Measurements from ENCODE around the gene GUCY2F. TPM values are rescaled to one million over a fixed set of nuclear protein-coding genes. Genes with fewer than 3 reads are reported as not detected.

The GUCY2F gene
- total RNA-seq, 1 experiment from 2014 or later, result not detected

GRCh38 chrX:109360301-109360700, 121.6 kb downstream of the GUCY2F start:
- RAD21 ChIA-PET (ENCODE audit: low non-redundant PET in 1 of 2, low total read pairs in 2 of 2, uncharacterized antibody in 2 of 2, unreplicated experiment in 2 of 2), result no interaction called here
- ATAC-seq (no peak), DNase-seq (ENCODE audit: low read depth, low spot score) (no peak)
- H3K36me3 ChIP-seq (ENCODE audit: control insufficient read depth in 1 of 2, insufficient read depth in 2 of 2, low read length in 2 of 2), result no peaks in the 10 kb centered on the region
- no peaks in the 10 kb centered on the region; a peak in 1 of 4 replicates for H3K4me1 ChIP-seq (ENCODE audit: control insufficient read depth in 1 of 2, insufficient read depth in 2 of 2, low read length in 2 of 2)
- H3K27me3 ChIP-seq (ENCODE audit: insufficient read depth, low read length), result no peaks in the 10 kb centered on the region
- H3K79me2 ChIP-seq (ENCODE audit: insufficient read depth, low read length), result no peaks in the 10 kb centered on the region
- CTCF ChIA-PET, result no interaction called here
- intact Hi-C loops (cut with micrococcal nuclease), result no loop called here
- no peak overlapping the region for H3K9ac ChIP-seq (ENCODE audit: low read length)
- H3K27ac ChIP-seq (ENCODE audit: low read depth, low read length), result no peak overlapping the region
- TF ChIP-seq ZNF274 (IDR thresholded peaks at IDR 0.05; ENCODE audit: low read depth, low read length) (no peak), MAX (IDR thresholded peaks at IDR 0.05) (no peak), ATF3 (IDR thresholded peaks at IDR 0.05) (no peak), ELF1 (IDR thresholded peaks at IDR 0.05; ENCODE audit: borderline replicate concordance, low read depth) (no peak), TCF7L2 (IDR thresholded peaks at IDR 0.05; ENCODE audit: borderline replicate concordance, extremely low read depth, insufficient read depth, insufficient read length) (no peak), FOSL1 (IDR thresholded peaks at IDR 0.05; ENCODE audit: low read depth) (no peak)
- no TSS peak for BruUV-seq (replicated peaks)
- H2AFZ ChIP-seq (ENCODE audit: low read depth, low read length, poor library complexity, severe bottlenecking), result no peak overlapping the region
- no peaks in the 10 kb centered on the region for H3K9me2 ChIP-seq (ENCODE audit: insufficient read depth)
- no peak overlapping the region for H3K4me2 ChIP-seq (ENCODE audit: low read length)
- no peak overlapping the region for H3K4me3 ChIP-seq (replicated peaks in 1 of 2; ENCODE audit: low read depth in 1 of 2, low read length in 2 of 2)
- no peaks in the 10 kb centered on the region for H3K9me3 ChIP-seq (ENCODE audit: control insufficient read depth in 1 of 2, insufficient read depth in 1 of 2, low read depth in 1 of 2, low read length in 2 of 2)
- no peaks in the 10 kb centered on the region for H4K20me1 ChIP-seq (ENCODE audit: insufficient read depth)
- POLR2A ChIA-PET, result no interaction called here

- Histone ChIP-seq H3K4me3 (replicated peaks in 1 of 2; ENCODE audit: low read depth in 1 of 2, low read length in 2 of 2) (no peak overlapping the region), H3K27me3 (ENCODE audit: insufficient read depth, low read length) (no peaks in the 10 kb centered on the region), H3K4me2 (ENCODE audit: low read length) (no peak overlapping the region), H2AFZ (ENCODE audit: low read depth, low read length, poor library complexity, severe bottlenecking) (no peak overlapping the region), H3K36me3 (ENCODE audit: control insufficient read depth in 1 of 2, insufficient read depth in 2 of 2, low read length in 2 of 2) (no peaks in the 10 kb centered on the region), H3K79me2 (ENCODE audit: insufficient read depth, low read length) (no peaks in the 10 kb centered on the region), H3K9ac (ENCODE audit: low read length) (no peak overlapping the region), H3K9me2 (ENCODE audit: insufficient read depth) (no peaks in the 10 kb centered on the region), H3K9me3 (ENCODE audit: control insufficient read depth in 1 of 2, insufficient read depth in 1 of 2, low read depth in 1 of 2, low read length in 2 of 2) (no peaks in the 10 kb centered on the region), H4K20me1 (ENCODE audit: insufficient read depth) (no peaks in the 10 kb centered on the region), H3K4me1 (ENCODE audit: control insufficient read depth in 1 of 2, insufficient read depth in 2 of 2, low read length in 2 of 2) (no peaks in the 10 kb centered on the region; a peak in 1 of 4 replicates), H3K27ac (ENCODE audit: low read depth, low read length) (no peak overlapping the region)
- TF ChIP-seq FOSL1 (IDR thresholded peaks at IDR 0.05; ENCODE audit: low read depth), result no peak
- TF ChIP-seq EZH2phosphoT487 (IDR thresholded peaks at IDR 0.05; ENCODE audit: borderline replicate concordance), result no peak
- no peak for TF ChIP-seq ATF3 (IDR thresholded peaks at IDR 0.05)
- TF ChIP-seq YY1 (IDR thresholded peaks at IDR 0.05; ENCODE audit: extremely low read depth, insufficient replicate concordance, low read depth, low read length), result no peak
- no peak for TF ChIP-seq RAD21 (IDR thresholded peaks at IDR 0.05; ENCODE audit: low read depth)
- TF ChIP-seq POLR2AphosphoS5 (IDR thresholded peaks at IDR 0.05; ENCODE audit: low read depth, low read length), result no peak
- TF ChIP-seq EZH2 (IDR thresholded peaks at IDR 0.05), result no peak
- TF ChIP-seq ZNF274 (IDR thresholded peaks at IDR 0.05; ENCODE audit: low read depth, low read length), result no peak
- intact Hi-C loops (cut with micrococcal nuclease), result no loop called here
- CTCF ChIA-PET, result no interaction called here
- DNase-seq (ENCODE audit: low read depth, low spot score) (no peak), ATAC-seq (no peak)
- POLR2A ChIA-PET, result no interaction called here
- no TSS peak for BruUV-seq (replicated peaks)
- RAD21 ChIA-PET (ENCODE audit: low non-redundant PET in 1 of 2, low total read pairs in 2 of 2, uncharacterized antibody in 2 of 2, unreplicated experiment in 2 of 2), result no interaction called here
Observed at GRCh38 chrX:109357706-109358105, 124.2 kb downstream of the GUCY2F start.
